T47D (cell line): ENCODE results near the gene COLQ.

ENCODE experiments used
- DNase-seq, 2 experiments: peaks; one replicate each; pipeline versions ENCODE4 v3.0.0 to v3.0.0-alpha.2; 2011 to 2012; ENCODE audit warnings: low read depth in 1 of 2, low spot score in 1 of 2
- JUND ChIP-seq: IDR thresholded peaks from 2 replicates; pipeline ENCODE4 v1.6.1; 2012; ENCODE audit warnings: low read depth
- in situ Hi-C: cut with HindIII; loops from 2 replicates; pipeline ENCODE4 v1.10.0; 2016; ENCODE audit warnings: low sequenced_read_pairs, low pct_unique_long_range_greater_than_20kb

Gene COLQ

GRCh38 chr3:15409239-15409638 is 112.3 kb downstream of the COLQ start:
- no peak for TF ChIP-seq JUND
- no peak for DNase-seq
- in situ Hi-C loops: no loop called here

DNA sequence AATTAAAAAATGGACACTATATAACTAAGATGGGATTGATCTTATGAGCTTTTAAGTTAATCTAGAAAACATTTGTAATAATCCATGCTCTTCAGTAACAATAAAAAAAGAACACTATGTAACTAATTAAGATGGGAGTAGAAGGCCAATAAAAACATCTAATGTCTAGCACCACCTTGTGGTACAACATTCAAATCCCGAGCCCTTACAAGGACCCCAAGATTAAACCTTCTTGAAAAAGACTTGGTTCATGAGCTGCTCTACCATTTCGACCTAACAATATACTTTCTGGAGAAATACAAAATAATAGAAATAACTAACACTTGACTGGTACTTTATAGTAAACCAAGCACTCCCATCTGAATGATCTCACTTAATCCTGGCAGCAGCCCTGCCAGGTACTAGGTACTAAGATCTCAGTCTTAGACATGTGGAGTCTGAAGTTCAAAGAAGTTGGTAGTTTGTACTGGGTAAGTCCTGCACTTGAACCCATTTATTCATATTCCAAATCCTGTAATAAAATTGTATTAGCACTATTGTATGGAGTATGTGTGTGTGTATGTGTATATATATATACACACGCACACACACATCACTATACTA is 116.0 kb downstream of the COLQ start:
- in situ Hi-C loops: no loop called here
- DNase-seq: peak in 1 of 2 experiments; percentile 62

GRCh38 chr3:15404767-15405166 is 116.7 kb downstream of the COLQ start:
- in situ Hi-C loops: no loop called here
- DNase-seq: no peak

More for the DNA sequence above, 116.0 kb downstream of the COLQ start:
- no peak for TF ChIP-seq JUND

GRCh38 chr3:15403965-15404364 is 117.5 kb downstream of the COLQ start:
- in situ Hi-C loops: no loop called here
- no peak for TF ChIP-seq JUND
- no peak for DNase-seq

More at GRCh38 chr3:15404767-15405166, 116.7 kb downstream of the COLQ start:
- no peak for TF ChIP-seq JUND

DNA sequence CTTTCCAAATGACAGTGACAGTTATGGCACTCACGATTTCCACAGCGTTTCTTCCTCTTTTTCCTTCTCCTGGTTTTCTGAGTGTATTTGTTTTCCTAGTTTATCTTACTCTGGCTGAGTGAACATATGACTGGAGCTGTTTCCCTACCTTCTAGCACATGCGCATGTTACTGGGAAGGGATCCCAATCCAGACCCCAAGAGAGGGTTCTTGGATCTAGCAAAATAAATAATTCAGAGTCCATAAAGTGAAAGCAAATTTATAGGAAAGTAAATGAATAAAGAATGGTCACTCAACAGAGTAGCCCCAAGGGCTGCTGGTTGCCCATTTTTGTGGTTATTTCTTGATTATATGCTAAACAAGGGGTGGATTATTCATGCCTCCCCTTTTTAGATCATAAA is 118.0 kb downstream of the COLQ start:
- in situ Hi-C loops: no loop called here
- TF ChIP-seq JUND: no peak
- no peak for DNase-seq

DNA sequence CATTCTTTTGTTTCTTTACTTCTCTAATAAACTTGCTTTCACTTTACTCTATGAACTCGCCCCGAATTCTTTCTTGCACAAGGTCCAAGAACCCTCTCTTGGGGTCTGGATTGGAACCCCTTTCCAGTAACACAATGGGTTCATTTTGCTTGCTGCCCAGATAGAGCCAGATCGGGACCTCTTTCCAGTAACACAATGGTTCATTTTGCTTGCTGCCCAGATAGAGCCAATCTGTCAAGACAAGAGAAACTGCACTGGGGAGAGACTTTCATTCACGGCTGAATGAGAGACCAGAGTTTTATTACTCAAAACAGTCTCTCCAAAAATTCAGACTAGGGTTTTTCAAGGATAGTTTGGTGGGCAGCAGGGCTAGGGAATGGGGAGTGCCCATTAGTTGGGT is 119.6 kb downstream of the COLQ start:
- in situ Hi-C loops: no loop called here
- no peak for DNase-seq
- no peak for TF ChIP-seq JUND
